Effector CD8-positive, alpha-beta T cell (primary cell): ENCODE data around the gene RBPJL.

Experiments used
- DNase-seq: peaks from one replicate; lab custom pipeline; 2025; lab: John Stamatoyannopoulos, UW

Gene RBPJL

DNA sequence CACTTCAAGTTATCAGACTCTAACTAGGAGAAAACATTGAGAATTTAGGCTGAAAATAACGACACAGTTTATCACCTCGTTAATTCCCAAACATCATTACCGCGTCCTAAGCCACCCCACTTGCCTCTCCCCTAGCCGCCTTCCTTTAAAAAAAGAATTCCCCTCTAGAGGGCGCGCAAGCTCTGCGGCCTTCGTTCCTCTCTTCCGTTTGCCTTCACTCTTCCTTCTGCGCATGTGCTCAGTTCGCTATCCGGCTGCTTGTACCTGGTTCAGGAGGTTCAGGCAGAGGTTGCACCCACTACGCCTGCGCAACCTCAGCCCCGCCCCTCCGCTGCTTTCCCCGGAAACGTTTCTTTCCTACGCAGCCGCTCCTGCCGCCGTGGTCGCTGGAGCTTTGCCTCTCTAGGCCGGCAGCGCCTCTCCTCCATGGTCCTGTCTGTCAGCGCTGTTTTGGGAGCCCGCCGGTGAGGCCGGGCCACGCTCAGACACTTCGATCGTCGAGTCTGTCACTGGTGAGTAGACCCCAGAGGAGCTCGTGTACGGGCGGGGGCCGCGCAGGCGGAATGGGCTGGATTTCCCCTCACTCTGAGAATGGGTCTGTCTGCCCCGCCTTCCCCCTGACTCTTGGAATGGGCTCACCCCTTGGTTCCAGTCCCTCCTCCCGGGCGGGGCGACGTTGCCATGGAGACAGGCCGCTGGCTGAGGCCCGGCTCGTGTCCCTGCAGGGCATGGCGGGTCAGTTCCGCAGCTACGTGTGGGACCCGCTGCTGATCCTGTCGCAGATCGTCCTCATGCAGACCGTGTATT is 56.4 kb downstream of the RBPJL start, which contains the start of gene SYS1:
SYS1 (plus strand) TSS at position 353 of the 807 bp plus-strand sequence; CDS start at position 729, 376 bp downstream.
- peak; percentile 97 for DNase-seq

DNA sequence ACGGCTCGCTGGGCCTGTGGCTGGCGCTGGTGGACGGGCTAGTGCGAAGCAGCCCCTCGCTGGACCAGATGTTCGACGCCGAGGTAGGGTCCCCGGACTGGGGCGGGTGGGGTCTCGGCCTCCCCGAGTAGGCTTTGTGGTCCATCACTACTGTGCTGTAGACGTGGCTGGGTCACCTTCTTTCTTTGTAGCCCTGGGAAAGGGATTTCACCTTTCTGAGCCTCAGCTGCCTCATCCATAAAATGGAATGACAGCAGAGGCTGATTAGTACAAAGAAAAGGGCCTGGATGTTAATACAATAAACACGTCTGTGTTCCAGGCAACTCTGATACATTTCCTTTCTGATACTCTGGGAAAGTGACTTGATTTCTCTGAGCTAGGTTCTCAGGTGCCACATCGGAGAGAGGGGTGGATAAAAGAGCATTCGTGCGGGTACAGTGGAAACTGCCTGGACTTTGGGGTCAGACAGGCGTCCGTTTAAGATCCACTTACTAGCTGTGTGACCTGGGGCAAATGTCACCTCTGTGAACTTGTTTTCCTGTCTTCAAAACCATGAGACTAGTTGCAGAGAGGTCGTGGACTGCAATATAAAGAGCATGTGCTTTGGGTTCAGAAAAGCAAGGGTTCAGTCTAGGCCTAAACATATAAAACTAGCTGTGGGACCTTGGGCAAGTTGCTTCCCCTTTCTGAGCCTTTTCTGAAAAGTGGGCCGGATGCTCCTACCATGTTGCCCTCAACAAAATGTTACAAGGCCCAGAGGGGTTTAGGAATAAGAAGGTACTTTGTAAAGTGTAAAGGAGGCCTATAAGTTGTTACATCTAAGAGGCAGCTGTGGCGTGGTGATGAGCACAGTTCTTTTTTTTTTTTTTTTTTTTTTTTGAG is 57.2 kb downstream of the RBPJL start:
- DNase-seq = no peak

DNA sequence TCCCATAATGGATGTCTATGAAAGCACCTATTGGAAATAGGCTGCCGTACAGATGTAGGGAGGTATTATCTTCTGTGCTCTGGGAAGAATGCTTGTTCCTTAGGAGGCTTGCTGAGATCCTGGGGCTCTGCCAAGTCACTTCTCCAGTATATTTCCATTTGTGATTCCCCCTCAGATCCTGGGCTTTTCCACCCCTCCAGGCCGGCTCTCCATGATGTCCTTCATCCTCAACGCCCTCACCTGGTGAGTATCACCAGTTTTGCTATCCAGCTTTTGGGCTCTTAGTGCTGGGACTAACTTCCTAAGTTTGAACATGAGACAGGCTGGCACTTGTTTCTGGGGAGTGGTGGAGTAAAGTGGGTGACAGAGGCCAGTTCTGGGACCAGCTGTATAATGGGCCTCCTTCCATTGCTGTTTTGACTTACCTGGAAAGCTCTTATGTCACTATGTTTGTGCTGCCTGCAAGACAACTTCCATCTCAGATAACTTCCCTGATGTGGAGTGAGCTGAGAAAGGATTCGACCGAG is 58.9 kb downstream of the RBPJL start:
- DNase-seq = no peak

DNA sequence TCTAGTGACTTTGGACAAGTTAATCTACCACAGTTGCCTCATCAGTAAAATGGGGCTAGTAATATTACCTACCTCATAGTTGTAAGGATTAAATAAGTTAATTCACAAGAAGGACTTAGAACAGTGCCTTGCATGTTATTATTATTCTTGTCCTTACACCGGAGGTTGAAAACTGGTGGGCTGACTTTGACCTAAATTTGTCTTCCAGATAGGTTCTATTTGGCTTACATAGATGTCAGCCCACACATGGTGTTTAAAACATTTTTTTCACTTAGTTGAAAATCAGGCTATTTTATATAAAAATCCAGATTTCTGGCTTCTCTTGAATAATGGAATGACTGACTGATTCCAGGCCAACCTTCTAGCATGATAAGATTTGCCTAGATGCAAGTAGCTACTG is 59.6 kb downstream of the RBPJL start:
- no peak for DNase-seq

DNA sequence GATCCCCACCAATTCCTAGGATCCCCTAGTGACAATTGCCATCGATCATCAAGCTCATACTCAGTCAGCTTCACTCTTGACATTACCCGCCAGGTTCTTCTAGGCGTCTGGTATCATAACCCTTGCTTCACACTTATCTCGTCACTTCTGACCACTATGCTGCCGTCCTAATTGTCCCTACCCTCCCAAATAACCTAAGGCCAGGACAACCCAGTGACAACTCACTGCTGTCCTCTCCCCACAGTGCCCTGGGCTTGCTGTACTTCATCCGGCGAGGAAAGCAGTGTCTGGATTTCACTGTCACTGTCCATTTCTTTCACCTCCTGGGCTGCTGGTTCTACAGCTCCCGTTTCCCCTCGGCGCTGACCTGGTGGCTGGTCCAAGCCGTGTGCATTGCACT is 60.0 kb downstream of the RBPJL start:
- DNase-seq = no peak

DNA sequence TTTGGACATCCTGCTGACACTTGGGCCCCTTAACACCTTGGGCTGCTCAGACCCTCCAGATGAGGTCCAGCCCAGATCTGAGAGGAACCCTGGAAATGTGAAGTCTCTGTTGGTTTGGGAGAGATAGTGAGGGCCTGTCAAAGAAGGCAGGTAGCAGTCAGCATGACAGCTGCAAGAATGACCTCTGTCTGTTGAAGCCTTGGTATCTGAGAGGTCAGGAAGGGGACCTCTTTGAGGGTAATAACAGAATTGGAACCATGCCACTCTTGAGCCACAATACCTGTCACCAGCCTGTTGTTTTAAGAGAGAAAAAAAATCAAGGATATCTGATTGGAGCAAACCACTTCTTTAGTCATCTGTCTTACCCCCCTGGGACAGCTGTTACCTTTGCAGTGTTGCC is 60.5 kb downstream of the RBPJL start:
- DNase-seq = no peak
